ENCODE data around the gene GSTK1.

Gene GSTK1

GRCh38 chr7:143300959-143301935 lies 38.0 kb downstream of the GSTK1 start:
- no peak for DNase-seq

GRCh38 chr7:143303733-143304132 lies 40.5 kb downstream of the GSTK1 start:
- DNase-seq: no peak

- no peak for DNase-seq
Observed at GRCh38 chr7:143304938-143305337, 41.7 kb downstream of the GSTK1 start.

- DNase-seq: peak; percentile 63
Observed at GRCh38 chr7:143305423-143306070, 42.3 kb downstream of the GSTK1 start.

GRCh38 chr7:143308632-143309031 lies 45.4 kb downstream of the GSTK1 start:
- DNase-seq: no peak

GRCh38 chr7:143314127-143314526 lies 50.9 kb downstream of the GSTK1 start:
- no peak for DNase-seq

- DNase-seq: no peak
Observed at GRCh38 chr7:143315776-143316175, 52.5 kb downstream of the GSTK1 start, which contains the start of gene CLCN1. CLCN1 (plus strand) TSS chr7:143316111; CDS start chr7:143316213, 102 bp downstream.

- no peak for DNase-seq
Observed at GRCh38 chr7:143316492-143316891, 53.3 kb downstream of the GSTK1 start.

- no peak for DNase-seq
Observed at GRCh38 chr7:143318661-143319060, 55.4 kb downstream of the GSTK1 start.
